Left lung (tissue), 10 donors: ENCODE data around the gene TEX19. TPM values are rescaled to one million over a fixed set of nuclear protein-coding genes. Genes with fewer than 3 reads are reported as not detected.
"Not testable (repeated sequence)": the region's sequence is repeated elsewhere in the genome, so short reads cannot be mapped to it uniquely, and the experiment has no call there.

Experiments
- ATAC-seq: fragments of 200-7000 bp; cut with Tn5 transposase; one replicate; pipeline ENCODE4 v1.9.1; 2020; ENCODE audit warnings: moderate library complexity
- DNase-seq, 4 donors: peaks; one replicate each; pipeline ENCODE4 v3.0.0-alpha.2; 2013 to 2020
- H3K27ac ChIP-seq, 2 donors: fragments of 200-600 bp; sonication (generic) in 1 of 2; one replicate each; pipeline versions ENCODE4 v1.5.0 to v1.8.0; 2020 to 2021
- H3K27me3 ChIP-seq, 2 donors: fragments of 200-600 bp; sonication (generic) in 1 of 2; one replicate each; pipeline versions ENCODE4 v1.5.0 to v1.8.0; 2020 to 2021
- H3K36me3 ChIP-seq, 2 donors: fragments of 200-600 bp; sonication (generic) in 1 of 2; one replicate each; pipeline versions ENCODE4 v1.5.0 to v1.8.0; 2020 to 2021
- H3K4me1 ChIP-seq, 2 donors: fragments of 200-600 bp; one replicate each; pipeline ENCODE4 v1.8.0; 2021
- H3K4me3 ChIP-seq, 2 donors: fragments of 200-600 bp; sonication (generic) in 1 of 2; one replicate each; pipeline versions ENCODE4 v1.5.0 to v1.8.0; 2020 to 2021; ENCODE audit warnings: mild to moderate bottlenecking in 1 of 2
- H3K9me3 ChIP-seq, 2 donors: fragments of 200-600 bp; sonication (generic) in 1 of 2; one replicate each; pipeline versions ENCODE4 v1.5.0 to v1.8.0; 2020 to 2021
- intact Hi-C, 2 donors: fragments of 100-400 bp; cut with DNase I; formaldehyde crosslinking; loops; one replicate each; pipeline versions ENCODE4 v1.11.2 to v1.14.2; 2022
- polyA plus RNA-seq, 6 donors: library from polyadenylated mRNA; unstranded; fragments of 120-200 nt; gene quantifications; one replicate each; pipeline ENCODE4 v1.2.1, GENCODE V29; 2013; ENCODE audit not compliant: insufficient read length in 6 of 6
- total RNA-seq, 2 donors: library from RNA; stranded (reverse); fragmentation: NEBNext Ultra II Directional; extraction: Animal tissue kit (Norgen Biotek cat#: 25700); gene quantifications; one replicate each; pipeline ENCODE4 v1.2.1, GENCODE V29; 2021
- TF ChIP-seq, protein P1 (sequence below), 2 donors: fragments of 200-600 bp; sonication (generic) in 1 of 2; IDR thresholded peaks; one replicate each; pipeline versions ENCODE4 v1.5.0 to v1.8.0; 2021; ENCODE audit warnings: antibody characterized with exemption in 2 of 2
- donor health status: DM: no; HTN: yes; CAD: no.
- donor health status: DM: no; HTN: no; CAD: no.

TEX19 gene
- total and polyA plus RNA-seq, 8 donors, result 0.07 TPM; not detected in 7

DNA sequence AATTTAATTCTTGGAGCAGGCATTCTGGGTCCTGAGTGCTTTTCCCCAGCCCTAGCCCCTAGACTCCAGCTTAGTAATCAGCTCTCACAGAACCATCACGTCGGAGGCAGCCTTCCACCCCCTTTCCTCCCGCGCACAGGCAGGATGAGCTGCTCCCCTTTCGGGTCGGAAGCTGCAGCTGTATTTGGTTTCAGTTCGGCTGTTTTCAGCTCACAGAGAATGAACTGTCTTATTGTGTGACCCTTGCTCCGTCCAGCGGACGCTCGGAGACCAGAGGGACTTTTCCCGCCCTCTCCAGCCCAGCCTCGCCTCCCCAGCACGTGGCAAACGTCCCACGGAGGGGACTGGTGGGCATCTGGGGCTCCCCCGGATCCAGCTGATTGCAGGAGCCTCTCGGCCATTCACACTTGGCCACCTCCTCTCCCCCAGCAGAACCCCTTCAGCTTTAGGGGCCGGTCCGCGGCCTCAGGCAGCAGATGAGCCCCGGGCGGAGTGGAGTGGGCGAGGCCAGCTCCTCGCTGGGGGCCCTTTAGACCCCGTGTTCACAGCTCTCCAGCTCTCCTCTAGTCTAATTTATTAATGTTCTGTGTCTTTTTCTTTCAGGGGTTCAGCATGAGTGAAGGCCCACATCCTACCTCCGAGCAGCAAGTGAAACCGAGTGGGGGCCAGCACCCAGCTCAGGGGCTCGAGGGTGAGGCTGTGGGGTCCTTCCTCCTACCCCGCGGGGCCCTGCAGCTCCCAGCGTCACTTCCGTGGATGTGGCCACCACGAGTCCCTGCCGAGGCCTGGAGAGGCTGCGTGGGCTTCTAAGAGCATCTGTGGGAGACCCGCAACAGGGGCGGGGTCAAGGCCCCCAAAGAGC lies 11.7 kb downstream of the TEX19 start:
- peaks cover 56 to 83% of the 10 kb centered on the region in 2 donors for H3K27me3 ChIP-seq

DNA sequence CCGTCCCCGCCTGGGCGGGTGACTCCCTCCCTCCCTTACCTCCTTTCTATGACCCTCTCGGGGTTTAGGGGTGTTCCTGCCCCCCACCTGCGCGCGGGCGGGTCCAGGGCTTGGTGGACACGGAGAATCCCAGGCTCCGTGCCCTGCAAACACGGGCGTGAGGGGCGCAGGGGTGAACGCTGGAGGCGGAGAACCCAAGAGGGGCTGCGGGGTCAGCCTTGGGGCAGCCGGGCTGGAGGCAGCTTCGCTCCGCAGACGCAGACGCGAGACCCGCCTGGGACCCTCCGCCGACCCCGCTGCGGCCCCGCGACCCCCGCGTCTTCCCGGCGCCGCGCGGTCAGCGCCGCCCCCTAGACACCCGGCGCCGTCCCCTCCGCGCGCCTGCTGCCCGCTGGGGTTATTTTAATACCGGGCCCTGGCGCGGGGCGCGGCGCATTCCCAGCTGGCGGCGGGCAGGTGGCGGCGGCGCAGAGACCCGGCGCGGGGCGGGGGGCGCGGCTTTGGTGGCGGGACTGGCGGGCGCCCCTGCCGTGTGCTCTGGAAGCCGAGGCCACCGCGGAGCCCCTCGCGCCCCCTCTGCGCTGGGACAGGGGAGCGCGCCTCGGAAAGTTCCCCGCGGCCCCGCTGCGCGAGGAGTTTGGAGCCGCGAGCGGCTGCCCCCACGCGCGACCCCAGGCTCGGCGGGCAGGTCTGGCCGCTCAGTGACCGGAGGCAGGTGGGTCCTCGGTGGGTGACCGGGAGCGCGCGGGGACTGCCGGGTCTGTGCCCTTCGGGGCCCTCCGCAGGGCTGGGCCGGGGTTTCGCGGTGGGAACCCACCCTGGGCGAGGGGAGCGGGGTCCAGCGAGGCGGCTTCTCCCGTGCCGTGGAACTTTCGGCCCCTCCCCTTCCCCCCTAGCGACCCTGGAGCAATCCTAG lies 12.5 kb downstream of the TEX19 start, which contains the start of gene UTS2R:
Gene UTS2R (plus strand): TSS at position 433 of the 916 bp plus-strand sequence. CDS start 2,560 bp downstream, outside the sequence.
- intact Hi-C loops, result no loop called here
- Histone ChIP-seq H3K27me3 (peaks cover 65 to 92% of the 10 kb centered on the region in 2 donors), H3K4me3 (peak within 1 kb of the TSS in 1 of 2 donors; percentile 4), H3K4me1 (peaks cover 6 to 25% of the 10 kb centered on the region in 2 donors), H3K27ac (no peak within 1 kb of the TSS), H3K36me3 (no peaks in the 10 kb centered on the region), H3K9me3 (no peaks in the 10 kb centered on the region)
- ATAC-seq (no peak), DNase-seq (peak in 1 of 4 donors; percentile 72)
- TF ChIP-seq, protein P1, sequence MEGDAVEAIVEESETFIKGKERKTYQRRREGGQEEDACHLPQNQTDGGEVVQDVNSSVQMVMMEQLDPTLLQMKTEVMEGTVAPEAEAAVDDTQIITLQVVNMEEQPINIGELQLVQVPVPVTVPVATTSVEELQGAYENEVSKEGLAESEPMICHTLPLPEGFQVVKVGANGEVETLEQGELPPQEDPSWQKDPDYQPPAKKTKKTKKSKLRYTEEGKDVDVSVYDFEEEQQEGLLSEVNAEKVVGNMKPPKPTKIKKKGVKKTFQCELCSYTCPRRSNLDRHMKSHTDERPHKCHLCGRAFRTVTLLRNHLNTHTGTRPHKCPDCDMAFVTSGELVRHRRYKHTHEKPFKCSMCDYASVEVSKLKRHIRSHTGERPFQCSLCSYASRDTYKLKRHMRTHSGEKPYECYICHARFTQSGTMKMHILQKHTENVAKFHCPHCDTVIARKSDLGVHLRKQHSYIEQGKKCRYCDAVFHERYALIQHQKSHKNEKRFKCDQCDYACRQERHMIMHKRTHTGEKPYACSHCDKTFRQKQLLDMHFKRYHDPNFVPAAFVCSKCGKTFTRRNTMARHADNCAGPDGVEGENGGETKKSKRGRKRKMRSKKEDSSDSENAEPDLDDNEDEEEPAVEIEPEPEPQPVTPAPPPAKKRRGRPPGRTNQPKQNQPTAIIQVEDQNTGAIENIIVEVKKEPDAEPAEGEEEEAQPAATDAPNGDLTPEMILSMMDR (IDR thresholded peaks at IDR 0.05), result no peak

More for the DNA sequence above, 11.7 kb downstream of the TEX19 start:
- H3K27ac ChIP-seq, result no peak overlapping the region
- intact Hi-C loops, result no loop called here
- H3K36me3 ChIP-seq, result no peaks in the 10 kb centered on the region
- peak overlapping the region in 1 of 2 donors; percentile 4 for H3K4me3 ChIP-seq
- no peak for ATAC-seq
- TF ChIP-seq, protein P1 (IDR thresholded peaks at IDR 0.05), result no peak
- H3K9me3 ChIP-seq, result no peaks in the 10 kb centered on the region
- peak in 1 of 4 donors; percentile 53 for DNase-seq
- peaks cover 6 to 25% of the 10 kb centered on the region in 2 donors for H3K4me1 ChIP-seq

DNA sequence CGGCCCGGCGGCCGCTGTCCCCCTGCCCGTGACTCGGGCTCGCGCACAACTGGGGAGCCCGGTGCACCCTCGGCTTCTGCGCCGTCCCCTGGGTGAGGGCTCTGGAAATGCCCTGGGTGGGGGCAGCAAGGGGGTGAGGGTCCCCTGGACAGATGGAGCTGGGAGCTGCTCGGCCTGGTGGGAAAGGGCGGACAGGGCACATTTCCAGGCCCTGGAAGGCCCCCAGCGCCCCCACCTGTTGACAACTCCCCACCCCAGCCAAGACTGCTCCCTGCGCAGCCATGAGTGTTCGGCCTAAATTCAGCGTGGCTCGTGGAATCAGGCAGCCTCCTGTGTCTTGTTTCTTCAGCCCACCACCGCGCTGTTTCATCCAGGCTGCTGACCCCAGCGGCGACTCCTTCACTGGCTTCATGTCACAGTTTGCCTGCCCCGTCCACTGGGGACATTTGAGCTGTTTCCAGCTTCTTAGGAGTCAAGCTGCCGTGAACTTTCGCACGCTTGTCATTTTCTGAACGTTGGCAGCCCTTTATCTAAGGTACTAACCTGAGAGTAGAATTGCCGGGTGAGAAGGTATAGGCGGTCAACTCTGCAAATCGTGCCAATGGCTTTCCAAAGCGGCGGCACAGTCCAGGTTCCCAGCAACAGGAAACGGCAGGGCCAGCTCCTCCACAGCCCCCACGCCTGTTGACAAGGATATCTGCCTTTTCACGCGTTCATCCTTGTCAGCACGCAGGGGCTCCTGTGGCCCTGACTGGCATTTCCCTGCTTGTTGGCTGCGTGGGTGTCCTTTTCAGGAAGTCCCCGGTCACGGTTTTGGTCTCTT lies 13.4 kb downstream of the TEX19 start:
- Histone ChIP-seq H3K4me1 (peaks cover 6 to 25% of the 10 kb centered on the region in 2 donors), H3K27ac (no peak overlapping the region), H3K27me3 (peaks cover 65 to 93% of the 10 kb centered on the region in 2 donors), H3K9me3 (no peaks in the 10 kb centered on the region), H3K36me3 (no peaks in the 10 kb centered on the region), H3K4me3 (no peak overlapping the region)
- TF ChIP-seq, protein P1 (IDR thresholded peaks at IDR 0.05), result no peak
- ATAC-seq, result no peak
- intact Hi-C loops, result no loop called here
- DNase-seq, result peak in 1 of 4 donors; percentile 46

DNA sequence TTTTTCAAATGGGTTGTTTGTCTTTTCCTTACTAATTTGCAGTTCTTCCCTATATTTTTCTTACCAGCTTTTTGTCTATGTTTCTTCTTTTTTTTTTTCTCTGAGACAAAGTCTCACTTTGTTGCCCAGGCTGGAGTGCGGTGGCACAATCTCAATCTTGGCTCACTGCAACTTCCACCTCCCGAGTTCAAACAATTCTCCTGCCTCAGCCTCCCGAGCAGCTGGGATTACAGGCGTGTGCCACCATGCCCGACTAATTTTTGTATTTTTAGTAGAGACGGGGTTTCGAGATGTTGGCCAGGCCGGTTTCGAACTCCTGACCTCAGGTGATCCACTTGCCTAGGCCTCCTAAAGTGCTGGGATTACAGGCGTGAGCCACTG lies 14.0 kb downstream of the TEX19 start:
- intact Hi-C loops, ATAC-seq, H3K9me3 ChIP-seq, H3K27ac ChIP-seq, H3K4me3 ChIP-seq, H3K36me3 ChIP-seq: not testable (repeated sequence)
- Histone ChIP-seq H3K27me3 (peaks cover 65 to 93% of the 10 kb centered on the region in 2 donors), H3K4me1 (peaks cover 6 to 25% of the 10 kb centered on the region in 2 donors)
- DNase-seq, result peak in 1 of 4 donors; percentile 13
